GM20431 (cell line): Measurements from ENCODE around the gene SORBS1.

Experiments used
- in situ Hi-C: fragments of 300-500 bp; cut with MseI, MboI; formaldehyde crosslinking; loops from one replicate; pipeline ENCODE4 v1.15.0; 2020; ENCODE audit warnings: low sequenced_read_pairs; ENCODE audit not compliant: unreplicated experiment

SORBS1 gene

GRCh38 chr10:95336702-95337101 is 224.5 kb downstream of the SORBS1 start:
- in situ Hi-C loops, result no loop called here

- in situ Hi-C loops, result no loop called here
Measured at GRCh38 chr10:95335933-95336699, 225.1 kb downstream of the SORBS1 start.

DNA sequence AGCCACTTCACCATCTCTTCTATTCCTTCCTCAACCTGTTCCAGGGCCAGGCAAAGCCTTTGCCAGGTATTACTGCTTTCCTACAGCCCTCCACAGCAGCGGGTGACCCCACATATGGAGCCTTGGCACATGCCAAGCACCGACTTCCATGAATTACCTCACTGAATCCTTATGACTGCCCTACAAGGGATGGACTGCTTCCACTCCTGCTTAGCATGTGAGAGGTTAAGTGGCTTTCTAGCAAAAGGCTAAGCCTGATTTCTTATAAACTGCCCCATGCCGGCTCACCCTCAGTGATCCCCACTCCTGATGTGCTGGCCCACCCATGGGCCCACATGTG is 226.4 kb downstream of the SORBS1 start:
- in situ Hi-C loops, result no loop called here

- in situ Hi-C loops, result no loop called here
Measured at GRCh38 chr10:95333997-95334804, 227.0 kb downstream of the SORBS1 start.

- in situ Hi-C loops, result no loop called here
Measured at GRCh38 chr10:95332666-95333249, 228.4 kb downstream of the SORBS1 start.

- in situ Hi-C loops, result no loop called here
Measured at GRCh38 chr10:95331596-95332130, 229.5 kb downstream of the SORBS1 start.

DNA sequence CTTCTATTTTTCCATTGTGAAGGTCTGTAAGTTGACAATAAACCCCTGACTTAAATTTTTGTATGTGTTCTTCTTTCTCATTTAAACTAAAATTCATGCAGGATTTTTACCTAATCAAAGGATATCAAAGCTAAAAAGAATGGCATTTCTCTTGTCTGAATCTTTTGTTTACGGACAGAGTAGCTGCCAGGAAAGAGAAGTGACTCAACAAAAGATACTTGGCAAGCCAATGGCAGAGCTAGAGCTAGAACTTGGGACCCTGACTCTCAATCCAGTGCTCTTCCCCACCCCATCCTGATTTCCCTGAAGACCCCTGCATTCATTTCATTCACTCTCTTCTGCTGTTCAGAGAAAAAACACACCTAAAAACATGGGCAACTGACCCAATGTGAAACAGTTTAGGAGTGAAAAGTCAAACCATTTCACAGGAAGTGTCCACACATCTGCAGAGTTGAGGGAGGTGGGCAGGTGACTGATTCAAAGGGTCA is 230.2 kb downstream of the SORBS1 start:
- in situ Hi-C loops, result no loop called here

DNA sequence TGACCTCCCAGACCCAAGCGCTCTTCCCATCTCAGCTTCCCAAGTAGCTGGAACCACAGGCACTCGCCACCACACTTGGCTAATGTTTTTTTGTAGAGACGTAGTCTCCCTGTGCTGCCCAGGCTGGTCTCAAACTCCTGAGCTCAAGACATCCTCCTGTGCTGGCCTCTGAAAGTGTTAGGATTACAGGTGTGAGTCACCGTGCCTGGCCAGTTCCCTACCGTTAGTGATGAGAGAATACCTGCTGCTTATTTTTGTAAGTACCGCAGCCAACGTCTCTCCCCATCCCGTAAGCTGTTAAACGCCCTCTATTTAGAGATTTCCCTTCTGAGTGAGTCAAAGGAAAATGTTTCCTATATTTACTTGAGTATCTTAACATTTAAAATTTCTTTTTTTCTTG is 231.9 kb downstream of the SORBS1 start:
- in situ Hi-C loops, result no loop called here

GRCh38 chr10:95328013-95328412 is 233.2 kb downstream of the SORBS1 start:
- in situ Hi-C loops, result no loop called here

- in situ Hi-C loops, result no loop called here
Measured at GRCh38 chr10:95327367-95327766, 233.8 kb downstream of the SORBS1 start.

DNA sequence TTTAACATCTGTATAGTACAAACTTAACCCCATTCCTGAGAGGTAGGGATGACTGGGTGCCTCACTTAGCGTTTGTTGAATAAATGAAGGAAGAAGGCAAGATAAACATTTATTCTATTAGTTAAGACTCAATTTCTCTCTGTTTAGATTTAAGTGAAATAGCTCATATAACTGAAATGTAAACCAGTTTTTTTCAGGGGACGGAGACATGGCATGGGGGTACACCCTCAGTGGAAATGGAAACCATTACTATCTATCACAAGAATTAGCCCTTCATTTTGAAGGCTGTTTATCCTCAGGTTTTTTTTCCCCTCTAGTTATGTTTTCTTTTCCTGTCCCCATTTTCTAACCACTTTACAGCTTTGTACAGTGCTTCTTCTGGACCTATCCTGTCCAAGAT is 234.8 kb downstream of the SORBS1 start:
- in situ Hi-C loops, result no loop called here

DNA sequence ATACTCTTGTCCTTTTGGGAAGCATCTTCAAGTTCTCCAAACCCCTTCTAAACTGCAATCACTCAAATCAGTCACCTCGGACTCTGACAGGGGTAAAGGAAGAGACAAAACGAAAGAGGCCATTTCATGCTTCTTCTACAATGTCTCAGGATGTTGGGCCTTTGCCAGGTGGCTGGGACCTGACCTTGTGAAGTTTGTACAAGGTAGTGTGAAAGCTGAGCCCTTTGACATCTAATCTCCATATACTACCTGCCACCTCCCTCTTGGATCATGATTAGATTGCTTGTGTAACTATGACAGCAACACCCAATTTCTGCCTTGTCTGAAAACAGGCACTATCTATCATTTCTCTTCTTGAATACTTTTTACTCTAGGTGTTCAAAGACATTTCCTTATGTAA is 235.3 kb downstream of the SORBS1 start:
- in situ Hi-C loops, result no loop called here

DNA sequence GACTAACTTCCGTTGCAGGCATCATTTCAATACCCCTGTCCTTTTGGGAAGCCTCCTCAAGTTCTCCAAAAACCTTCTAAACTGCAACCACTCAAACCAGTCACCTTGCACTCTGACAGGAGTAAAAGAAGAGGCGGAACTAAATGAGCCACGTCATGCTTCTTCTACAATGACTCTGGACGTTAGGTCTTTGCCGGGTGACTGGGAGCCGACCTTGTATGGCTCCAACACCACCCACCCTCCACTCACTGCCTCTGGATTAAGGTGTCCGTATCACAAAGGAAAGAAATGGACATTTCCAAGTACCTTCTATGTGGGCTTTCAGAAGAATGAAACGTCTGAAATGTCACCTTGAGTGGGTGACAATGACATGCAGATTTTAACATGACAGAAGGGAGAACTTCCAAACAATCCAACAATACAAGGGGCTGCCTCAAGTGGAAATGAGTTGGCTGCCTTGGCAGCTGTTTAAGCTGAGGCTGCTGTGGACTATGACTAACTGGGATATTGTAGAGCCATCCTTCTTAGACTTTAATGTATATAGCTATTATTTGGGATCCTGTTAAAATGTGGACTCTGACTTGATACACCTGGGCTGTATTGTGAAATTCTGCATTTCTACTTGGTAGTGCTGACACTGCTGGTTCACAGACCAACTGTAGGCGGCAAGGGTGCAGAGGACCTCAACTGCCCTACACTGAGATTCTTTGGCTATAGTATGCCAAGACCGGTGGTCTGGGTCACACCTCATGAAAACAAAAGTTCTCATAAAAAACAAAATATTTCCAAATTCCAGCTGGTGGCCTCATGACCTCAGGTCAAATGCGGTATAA is 236.5 kb downstream of the SORBS1 start:
- in situ Hi-C loops, result no loop called here

GRCh38 chr10:95321554-95322301 is 239.4 kb downstream of the SORBS1 start:
- in situ Hi-C loops, result no loop called here

DNA sequence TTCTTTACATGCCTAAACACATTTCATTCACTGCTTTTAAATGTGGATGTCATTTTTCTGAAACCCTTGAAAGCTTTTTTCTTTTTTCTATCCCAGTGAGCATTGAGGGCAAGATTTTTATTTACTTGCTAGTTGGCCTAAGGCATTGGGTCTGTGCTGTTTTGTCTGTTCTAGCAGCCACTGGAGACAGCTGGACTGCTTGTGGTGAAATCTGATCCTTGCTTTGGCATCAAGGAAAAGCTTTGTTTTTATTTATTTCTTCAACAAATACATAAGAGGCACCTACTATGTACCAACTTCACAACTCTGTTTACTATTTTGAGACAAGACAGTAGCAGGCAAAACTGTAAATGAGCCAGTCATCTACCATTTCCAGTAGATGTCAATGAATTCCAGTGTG is 241.9 kb downstream of the SORBS1 start:
- in situ Hi-C loops, result no loop called here

DNA sequence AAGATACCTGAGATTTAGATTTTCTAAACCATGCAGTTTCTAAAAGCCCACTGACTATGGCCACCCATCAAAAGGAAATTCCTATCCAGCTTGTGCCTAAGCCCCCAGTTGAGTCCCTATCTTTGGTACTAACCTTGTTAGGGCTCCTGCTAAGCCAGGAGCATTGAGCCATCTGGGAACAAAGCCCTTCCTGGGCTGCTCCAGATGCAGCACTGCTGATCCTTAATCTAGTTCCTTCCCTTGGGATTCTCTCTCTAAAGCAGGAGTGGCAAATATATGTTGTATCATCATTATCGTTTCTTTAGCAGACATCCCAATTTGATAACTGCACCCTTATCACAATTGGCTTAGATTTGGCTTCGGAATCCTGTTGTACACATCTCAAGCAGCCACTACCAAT is 245.7 kb downstream of the SORBS1 start:
- in situ Hi-C loops, result no loop called here

DNA sequence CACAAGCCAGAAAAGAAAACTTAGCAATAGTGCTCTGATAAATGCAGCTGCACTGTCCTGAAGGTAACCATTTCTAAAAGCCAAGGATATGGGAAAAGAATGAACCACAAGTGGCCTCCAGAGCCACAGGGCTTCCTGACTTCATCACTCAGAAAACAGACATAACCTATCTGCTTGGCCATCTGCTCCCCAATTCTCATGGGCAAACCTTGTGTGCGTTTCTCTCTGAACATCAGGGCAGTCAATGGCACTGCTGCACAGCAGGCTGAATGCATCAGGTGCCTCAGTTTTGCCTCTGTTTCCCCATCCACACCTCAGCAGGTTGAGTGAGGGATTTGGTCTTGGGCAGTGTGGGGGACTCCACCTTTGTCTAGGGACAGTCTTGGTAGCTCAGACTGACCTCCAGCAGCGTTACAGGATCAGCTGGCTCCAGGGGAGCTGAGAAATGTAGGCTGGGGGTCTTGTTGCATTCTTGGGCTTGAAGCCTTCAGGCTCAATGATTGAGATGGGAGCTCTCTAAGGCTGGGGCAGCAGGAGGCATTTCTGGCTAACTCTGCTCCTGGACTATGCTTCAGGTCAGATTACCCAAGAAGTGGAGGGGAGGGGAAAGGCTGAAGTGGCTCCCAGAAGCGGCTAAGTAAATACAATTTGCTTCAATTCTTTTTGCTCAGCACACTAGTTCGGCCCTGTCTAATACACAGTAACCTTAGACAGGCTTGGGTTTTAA is 246.8 kb downstream of the SORBS1 start:
- in situ Hi-C loops, result no loop called here

DNA sequence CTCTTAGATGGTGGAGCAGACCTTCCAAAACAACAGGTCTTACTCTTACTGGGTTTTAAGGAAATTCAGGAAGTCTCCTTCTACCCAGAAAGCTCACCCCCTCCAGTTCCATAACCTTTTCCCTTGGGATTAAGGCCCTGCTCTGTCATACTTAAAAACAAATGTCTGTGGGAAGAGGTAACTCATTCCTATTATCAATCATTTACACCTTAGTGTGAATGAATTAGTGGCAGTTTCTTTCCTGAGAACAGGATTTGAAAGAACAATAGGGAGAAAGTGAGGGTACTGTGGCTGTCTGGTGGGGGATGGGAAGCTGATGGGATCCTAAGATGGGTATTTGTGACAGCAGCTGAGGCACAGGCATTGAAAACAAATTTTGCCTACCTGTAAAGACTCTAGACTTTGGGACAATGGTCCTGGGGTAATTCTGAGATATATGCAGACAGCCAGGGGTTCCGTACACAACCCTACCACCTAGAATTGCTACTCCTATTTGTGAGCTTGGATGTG is 248.1 kb downstream of the SORBS1 start:
- in situ Hi-C loops, result no loop called here
